HepG2 (cell line): ENCODE results near the gene ETS1.
A peak's percentile ranks its signal among the peaks of the same experiment; 100 is the strongest.

ENCODE experiments used
- CCAR2 ChIP-seq: fragments of 200-400 bp; formaldehyde crosslinking; optimal IDR thresholded peaks from 2 replicates; pipeline ENCODE3; 2018; ENCODE audit warnings: low read depth, mild to moderate bottlenecking, low read length, moderate library complexity
- DMAP1 ChIP-seq: IDR thresholded peaks from 2 replicates; pipeline ENCODE4 v1.6.1; 2016
- HNRNPK ChIP-seq: fragments of 200-400 bp; formaldehyde crosslinking; IDR thresholded peaks from 2 replicates; pipeline ENCODE4 v1.6.1; 2018; ENCODE audit warnings: low read length, low read depth, moderate library complexity, mild to moderate bottlenecking; ENCODE audit not compliant: poor library complexity, severe bottlenecking
- KDM2A ChIP-seq: sonication (generic); formaldehyde crosslinking; IDR thresholded peaks from 2 replicates; pipeline ENCODE4 v1.4.0; 2020; ENCODE audit warnings: low read depth, missing genetic modification reagents, borderline replicate concordance
- MAFK ChIP-seq, 2 experiments: IDR thresholded peaks in 1 of 2; conservative IDR thresholded peaks in 1 of 2; 2 replicates each; pipeline ENCODE4 v1.6.1; 2011; ENCODE audit warnings: improper control_type of control experiment in 2 of 2, low read length in 2 of 2
- MYC ChIP-seq: sonication (generic); formaldehyde crosslinking; IDR thresholded peaks from 2 replicates; pipeline ENCODE4 v1.9.0; 2021; ENCODE audit warnings: missing genetic modification reagents, borderline replicate concordance
- PATZ1 ChIP-seq: sonication (generic); formaldehyde crosslinking; IDR thresholded peaks from 2 replicates; pipeline ENCODE4 v1.4.0; 2020; ENCODE audit warnings: missing genetic modification reagents
- PRDM15 ChIP-seq: sonication (generic); formaldehyde crosslinking; IDR thresholded peaks from 2 replicates; pipeline ENCODE4 v1.4.0; 2020; ENCODE audit warnings: missing genetic modification reagents
- SMC3 ChIP-seq: IDR thresholded peaks from 2 replicates; pipeline ENCODE4 v1.6.1; 2011; ENCODE audit warnings: low read length, improper control_type of control experiment
- TAF1 ChIP-seq: sonication (generic); formaldehyde crosslinking; IDR thresholded peaks from 2 replicates; pipeline ENCODE4 v1.4.0; 2020; ENCODE audit warnings: missing genetic modification reagents
- ZNF777 ChIP-seq: sonication (generic); formaldehyde crosslinking; IDR thresholded peaks from 2 replicates; pipeline ENCODE4 v1.4.0; 2020; ENCODE audit warnings: missing genetic modification reagents
- TF ChIP-seq, protein P1 (sequence below): sonication (generic); formaldehyde crosslinking; IDR thresholded peaks from 2 replicates; pipeline ENCODE4 v1.5.0; 2020; ENCODE audit warnings: mild to moderate bottlenecking, missing genetic modification reagents, moderate library complexity
- TF ChIP-seq, protein P2 (sequence below): sonication (generic); formaldehyde crosslinking; conservative IDR thresholded peaks from 2 replicates; pipeline ENCODE4 v1.4.0; 2020; ENCODE audit warnings: missing genetic modification reagents

- TF ChIP-seq CCAR2 = no peak
- TF ChIP-seq MYC = no peak
- no peak for TF ChIP-seq KDM2A (CRISPR knock-in tag)
- no peak for TF ChIP-seq SMC3
- TF ChIP-seq PRDM15 (CRISPR knock-in tag) = no peak
- TF ChIP-seq, protein P1, sequence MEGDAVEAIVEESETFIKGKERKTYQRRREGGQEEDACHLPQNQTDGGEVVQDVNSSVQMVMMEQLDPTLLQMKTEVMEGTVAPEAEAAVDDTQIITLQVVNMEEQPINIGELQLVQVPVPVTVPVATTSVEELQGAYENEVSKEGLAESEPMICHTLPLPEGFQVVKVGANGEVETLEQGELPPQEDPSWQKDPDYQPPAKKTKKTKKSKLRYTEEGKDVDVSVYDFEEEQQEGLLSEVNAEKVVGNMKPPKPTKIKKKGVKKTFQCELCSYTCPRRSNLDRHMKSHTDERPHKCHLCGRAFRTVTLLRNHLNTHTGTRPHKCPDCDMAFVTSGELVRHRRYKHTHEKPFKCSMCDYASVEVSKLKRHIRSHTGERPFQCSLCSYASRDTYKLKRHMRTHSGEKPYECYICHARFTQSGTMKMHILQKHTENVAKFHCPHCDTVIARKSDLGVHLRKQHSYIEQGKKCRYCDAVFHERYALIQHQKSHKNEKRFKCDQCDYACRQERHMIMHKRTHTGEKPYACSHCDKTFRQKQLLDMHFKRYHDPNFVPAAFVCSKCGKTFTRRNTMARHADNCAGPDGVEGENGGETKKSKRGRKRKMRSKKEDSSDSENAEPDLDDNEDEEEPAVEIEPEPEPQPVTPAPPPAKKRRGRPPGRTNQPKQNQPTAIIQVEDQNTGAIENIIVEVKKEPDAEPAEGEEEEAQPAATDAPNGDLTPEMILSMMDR = no peak
- TF ChIP-seq HNRNPK = peak; percentile 83
- no peak for TF ChIP-seq TAF1 (CRISPR knock-in tag)
- TF ChIP-seq, protein P2, sequence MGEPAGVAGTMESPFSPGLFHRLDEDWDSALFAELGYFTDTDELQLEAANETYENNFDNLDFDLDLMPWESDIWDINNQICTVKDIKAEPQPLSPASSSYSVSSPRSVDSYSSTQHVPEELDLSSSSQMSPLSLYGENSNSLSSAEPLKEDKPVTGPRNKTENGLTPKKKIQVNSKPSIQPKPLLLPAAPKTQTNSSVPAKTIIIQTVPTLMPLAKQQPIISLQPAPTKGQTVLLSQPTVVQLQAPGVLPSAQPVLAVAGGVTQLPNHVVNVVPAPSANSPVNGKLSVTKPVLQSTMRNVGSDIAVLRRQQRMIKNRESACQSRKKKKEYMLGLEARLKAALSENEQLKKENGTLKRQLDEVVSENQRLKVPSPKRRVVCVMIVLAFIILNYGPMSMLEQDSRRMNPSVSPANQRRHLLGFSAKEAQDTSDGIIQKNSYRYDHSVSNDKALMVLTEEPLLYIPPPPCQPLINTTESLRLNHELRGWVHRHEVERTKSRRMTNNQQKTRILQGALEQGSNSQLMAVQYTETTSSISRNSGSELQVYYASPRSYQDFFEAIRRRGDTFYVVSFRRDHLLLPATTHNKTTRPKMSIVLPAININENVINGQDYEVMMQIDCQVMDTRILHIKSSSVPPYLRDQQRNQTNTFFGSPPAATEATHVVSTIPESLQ (CRISPR knock-in tag) = no peak
- no peak for TF ChIP-seq MAFK (conservative IDR thresholded peaks at IDR 0.05 in 1 of 2, IDR thresholded peaks at IDR 0.05 in 1 of 2; ENCODE audit: low read length in 2 of 2)
- no peak for TF ChIP-seq ZNF777
- no peak for TF ChIP-seq PATZ1 (CRISPR knock-in tag)
- TF ChIP-seq DMAP1 (CRISPR knock-in tag) = no peak
These were observed 109.1 kb downstream of the ETS1 start for GRCh38 chr11:128478305-128478704.
